Fibroblast of lung (primary cell): Measurements from ENCODE around the gene NDUFS5. TPM values are rescaled to one million over a fixed set of nuclear protein-coding genes. Genes with fewer than 3 reads are reported as not detected.
A peak's percentile ranks its signal among the peaks of the same experiment; 100 is the strongest.

ENCODE experiments used
- DNase-seq, 2 donors: peaks; one replicate each; pipeline versions ENCODE4 v3.0.0 to v3.0.0-alpha.2; 2010; ENCODE audit warnings: low read depth in 2 of 2
- H2AFZ ChIP-seq: 2 replicates; pipeline ENCODE4 v1.5.1; 2012; ENCODE audit warnings: low read length, control low read depth, inconsistent platforms
- H3K27ac ChIP-seq: 2 replicates; pipeline ENCODE4 v1.5.1; 2011; ENCODE audit warnings: low read length, control low read depth; ENCODE audit not compliant: insufficient read depth
- H3K27me3 ChIP-seq: 2 replicates; pipeline ENCODE4 v1.5.1; 2011; ENCODE audit warnings: mild to moderate bottlenecking, low read length; ENCODE audit not compliant: control insufficient read depth, insufficient read depth
- H3K36me3 ChIP-seq: 2 replicates; pipeline ENCODE4 v1.5.1; 2011; ENCODE audit warnings: low read length; ENCODE audit not compliant: control insufficient read depth, insufficient read depth
- H3K4me1 ChIP-seq: 2 replicates; pipeline ENCODE4 v1.5.1; 2011; ENCODE audit warnings: low read length; ENCODE audit not compliant: control insufficient read depth, insufficient read depth; ENCODE audit errors: extremely low read depth
- H3K4me2 ChIP-seq: 2 replicates; pipeline ENCODE4 v1.5.1; 2011; ENCODE audit warnings: low read length, control low read depth; ENCODE audit not compliant: insufficient read depth; ENCODE audit errors: extremely low read depth
- H3K4me3 ChIP-seq, 4 experiments: fragments of 200-600 bp in 1 of 4; sonication (generic) in 1 of 4; replicated peaks in 1 of 4; 2 replicates each; pipeline ENCODE4 v1.5.1; 2011 to 2016; ENCODE audit warnings: low read length in 4 of 4, low read depth in 3 of 4, mild to moderate bottlenecking in 3 of 4, control low read depth in 2 of 4, inconsistent platforms in 1 of 4, mixed read lengths in 1 of 4; ENCODE audit not compliant: insufficient read depth in 1 of 4; ENCODE audit errors: control extremely low read depth in 1 of 4
- H3K79me2 ChIP-seq: 2 replicates; pipeline ENCODE4 v1.5.1; 2012; ENCODE audit warnings: mild to moderate bottlenecking, low read length, inconsistent platforms; ENCODE audit not compliant: control insufficient read depth, insufficient read depth
- H3K9ac ChIP-seq: 2 replicates; pipeline ENCODE4 v1.5.1; 2011; ENCODE audit warnings: mild to moderate bottlenecking, low read length, control low read depth; ENCODE audit not compliant: insufficient read depth
- H3K9me3 ChIP-seq: 2 replicates; pipeline ENCODE4 v1.5.1; 2012; ENCODE audit warnings: low read depth, low read length; ENCODE audit not compliant: control insufficient read depth, insufficient read depth
- H4K20me1 ChIP-seq: 2 replicates; pipeline ENCODE4 v1.5.1; 2011; ENCODE audit warnings: low read length; ENCODE audit not compliant: control insufficient read depth, insufficient read depth; ENCODE audit errors: extremely low read depth
- CTCF ChIP-seq, 2 donors: IDR thresholded peaks in 1 of 2; conservative IDR thresholded peaks in 1 of 2; 1 replicate in 1 of 2; 2 replicates in 1 of 2; pipeline ENCODE4 v1.5.1; 2011 to 2012; ENCODE audit warnings: low read length in 2 of 2, control low read depth in 1 of 2, inconsistent platforms in 1 of 2, low read depth in 1 of 2, mild to moderate bottlenecking in 1 of 2
- EZH2 ChIP-seq: IDR thresholded peaks from 2 replicates; pipeline ENCODE4 v1.5.1; 2012; ENCODE audit warnings: low read length, control low read depth, mild to moderate bottlenecking; ENCODE audit errors: missing control alignments
- polyA plus RNA-seq, 2 donors: library from polyadenylated mRNA; depleted of rRNA in 1 of 2; stranded (reverse) in 1 of 2; unstranded in 1 of 2; fragments of >200 nt; gene quantifications; 2 replicates each; pipeline ENCODE4 v1.2.1, GENCODE V29; 2011 to 2012; ENCODE audit warnings: missing spikeins in 1 of 2
- total RNA-seq: library from RNA; depleted of rRNA; stranded (reverse); fragments of >200 nt; gene quantifications from 2 replicates; pipeline ENCODE4 v1.2.1, GENCODE V29; 2014

Gene NDUFS5
- total and polyA plus RNA-seq, 2 donors (not counting 1 experiment from before 2014, with no cell fraction given) = 501 to 572 TPM

GRCh38 chr1:38997034-38997900 lies 28.9 kb upstream of the NDUFS5 start:
- DNase-seq = peak in 1 of 2 donors; percentile 28
- Histone ChIP-seq H3K9me3 (no peaks in the 10 kb centered on the region), H3K27me3 (no peaks in the 10 kb centered on the region), H4K20me1 (peaks cover 2% of the 10 kb centered on the region), H3K4me1 (peaks cover 2% of the 10 kb centered on the region), H3K36me3 (peaks cover 5% of the 10 kb centered on the region), H2AFZ (no peak overlapping the region), H3K9ac (no peak overlapping the region), H3K4me2 (no peak overlapping the region), H3K79me2 (peaks cover 69% of the 10 kb centered on the region), H3K27ac (no peak overlapping the region), H3K4me3 (no peak overlapping the region)
- TF ChIP-seq EZH2 (no peak), CTCF (conservative IDR thresholded peaks at IDR 0.05 in 1 of 2, IDR thresholded peaks at IDR 0.05 in 1 of 2; ENCODE audit: low read depth in 1 of 2, low read length in 2 of 2) (no peak)

DNA sequence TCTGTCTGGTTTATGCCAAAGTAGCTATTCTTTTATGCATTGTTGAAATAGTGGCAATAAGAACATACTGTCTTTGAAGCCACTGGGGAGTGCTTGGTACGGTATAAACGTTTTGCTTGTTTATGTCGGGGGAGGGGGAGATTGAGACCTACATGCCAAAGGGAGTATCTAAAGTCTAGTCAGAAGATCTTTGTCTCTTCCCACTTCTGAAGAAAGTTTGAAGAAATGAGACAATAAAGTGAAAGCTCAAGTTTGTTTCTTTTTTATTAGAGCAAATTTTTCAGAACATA lies 28.3 kb upstream of the NDUFS5 start:
- Histone ChIP-seq H3K4me1 (peaks cover 3% of the 10 kb centered on the region), H3K4me2 (no peak overlapping the region), H3K9me3 (no peaks in the 10 kb centered on the region), H4K20me1 (peaks cover 2% of the 10 kb centered on the region), H3K36me3 (peaks cover 5% of the 10 kb centered on the region), H3K4me3 (no peak overlapping the region), H3K27ac (no peak overlapping the region), H3K79me2 (peaks cover 63% of the 10 kb centered on the region), H2AFZ (no peak overlapping the region), H3K9ac (no peak overlapping the region), H3K27me3 (no peaks in the 10 kb centered on the region)
- no peak for DNase-seq
- no peak for TF ChIP-seq CTCF (conservative IDR thresholded peaks at IDR 0.05 in 1 of 2, IDR thresholded peaks at IDR 0.05 in 1 of 2; ENCODE audit: low read depth in 1 of 2, low read length in 2 of 2)
- TF ChIP-seq EZH2 = no peak

DNA sequence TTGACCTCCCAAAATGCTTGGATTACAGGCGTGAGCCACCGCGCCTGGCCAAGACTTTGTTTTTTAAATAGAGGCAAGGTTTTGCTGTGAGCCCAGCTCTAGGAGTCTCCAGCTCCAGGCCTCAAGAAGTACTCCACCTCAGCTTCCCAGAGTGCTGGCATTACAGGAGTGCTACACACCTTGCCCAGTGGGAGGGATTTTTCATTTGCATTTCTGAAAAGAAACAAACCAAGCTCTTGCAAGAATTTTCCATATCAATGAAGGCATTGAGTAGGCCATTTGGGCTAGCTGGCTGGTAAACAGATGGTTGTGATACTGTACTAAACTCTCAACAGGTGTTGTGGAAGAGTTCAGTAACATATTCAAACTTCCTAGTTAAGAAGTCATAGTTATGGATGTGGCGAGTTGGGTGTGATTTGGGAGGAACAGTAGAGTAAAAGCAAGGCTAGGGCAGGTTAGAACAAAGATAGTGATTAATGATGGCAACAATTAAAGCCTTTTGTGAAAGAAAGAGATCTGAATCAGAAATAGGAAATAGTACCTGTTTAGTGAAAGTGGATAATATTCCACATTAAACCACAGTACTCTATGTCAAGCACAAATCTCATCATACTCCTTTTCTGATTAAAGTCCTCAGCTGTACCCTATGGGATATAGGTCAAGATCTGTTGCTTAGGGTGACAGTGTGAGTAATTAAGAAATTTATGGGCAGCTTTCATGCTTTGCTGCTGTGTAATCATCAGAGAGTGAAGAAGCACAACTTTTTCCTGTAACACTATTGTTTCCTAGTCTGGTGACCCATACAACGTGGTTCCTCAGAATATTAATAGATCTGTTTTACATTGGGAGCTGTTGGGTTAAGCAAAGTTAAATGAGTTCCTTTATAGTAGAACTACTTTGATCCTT lies 24.4 kb upstream of the NDUFS5 start:
- Histone ChIP-seq H3K4me3 (no peak overlapping the region), H2AFZ (no peak overlapping the region), H3K9ac (no peak overlapping the region), H3K4me1 (peaks cover 7% of the 10 kb centered on the region), H3K36me3 (peaks cover 14% of the 10 kb centered on the region), H3K9me3 (no peaks in the 10 kb centered on the region), H4K20me1 (peaks cover under 1% of the 10 kb centered on the region), H3K27me3 (no peaks in the 10 kb centered on the region), H3K27ac (no peak overlapping the region), H3K4me2 (no peak overlapping the region), H3K79me2 (peaks cover 25% of the 10 kb centered on the region)
- TF ChIP-seq EZH2 = no peak
- TF ChIP-seq CTCF (conservative IDR thresholded peaks at IDR 0.05 in 1 of 2, IDR thresholded peaks at IDR 0.05 in 1 of 2; ENCODE audit: low read depth in 1 of 2, low read length in 2 of 2) = no peak
- DNase-seq = no peak
